Natural killer cell (primary cell): Measurements from ENCODE around the gene KCND2. TPM values are rescaled to one million over a fixed set of nuclear protein-coding genes. Genes with fewer than 3 reads are reported as not detected.

Experiments
- ATAC-seq, 3 donors: fragments of 150-1000 bp in 2 of 3; fragments of 200-7000 bp in 1 of 3; cut with Tn5 transposase; 1 replicate in 1 of 3; 2 replicates in 2 of 3; pipeline ENCODE4 v1.10.0; 2021; ENCODE audit warnings: mild to moderate bottlenecking in 2 of 3, moderate library complexity in 2 of 3
- DNase-seq, 2 donors: peaks; one replicate each; pipeline versions ENCODE4 v3.0.0 to v3.0.0-alpha.2; 2013 to 2021; ENCODE audit warnings: mixed read lengths in 1 of 2
- H3K27ac ChIP-seq: one replicate; pipeline ENCODE4 v1.5.1; 2013; ENCODE audit warnings: mild to moderate bottlenecking, low read length
- H3K27me3 ChIP-seq: one replicate; pipeline ENCODE4 v1.6.1; 2013; ENCODE audit warnings: low read length; ENCODE audit not compliant: control insufficient read depth, insufficient read depth
- H3K36me3 ChIP-seq: one replicate; pipeline ENCODE4 v1.6.1; 2013; ENCODE audit warnings: low read length; ENCODE audit not compliant: control insufficient read depth, insufficient read depth
- H3K4me1 ChIP-seq: one replicate; pipeline ENCODE4 v1.6.1; 2013; ENCODE audit warnings: low read length; ENCODE audit not compliant: control insufficient read depth, insufficient read depth
- H3K4me3 ChIP-seq: one replicate; pipeline ENCODE4 v1.5.1; 2013; ENCODE audit warnings: low read length
- H3K9me3 ChIP-seq: one replicate; pipeline ENCODE4 v1.6.1; 2013; ENCODE audit warnings: low read length; ENCODE audit not compliant: control insufficient read depth, insufficient read depth
- H3K27ac Mint-ChIP-seq, 2 donors: one replicate each; pipeline ENCODE4 v1.8.0; 2022; ENCODE audit warnings: mild to moderate bottlenecking in 2 of 2, mixed read lengths in 2 of 2, moderate library complexity in 1 of 2
- H3K27me3 Mint-ChIP-seq, 2 donors: one replicate each; pipeline ENCODE4 v1.8.0; 2022; ENCODE audit warnings: low read depth in 2 of 2, mixed read lengths in 2 of 2
- H3K36me3 Mint-ChIP-seq: one replicate; pipeline ENCODE4 v1.8.0; 2022; ENCODE audit warnings: mixed read lengths
- H3K4me1 Mint-ChIP-seq, 2 donors: one replicate each; pipeline ENCODE4 v1.8.0; 2022; ENCODE audit warnings: mixed read lengths in 2 of 2
- H3K4me3 Mint-ChIP-seq: one replicate; pipeline ENCODE4 v1.8.0; 2022; ENCODE audit warnings: mild to moderate bottlenecking, moderate library complexity, mixed read lengths
- H3K9me3 Mint-ChIP-seq, 2 donors: one replicate each; pipeline ENCODE4 v1.8.0; 2022; ENCODE audit warnings: mixed read lengths in 2 of 2
- CTCF ChIP-seq: fragments of 200-600 bp; IDR thresholded peaks from one replicate; pipeline ENCODE4 v1.8.0; 2022; ENCODE audit warnings: antibody characterized with exemption
- WGBS: methylation state at CpG from one replicate; pipeline ENCODE4 v1.1.7; 2013; ENCODE audit warnings: missing lambda C conversion rate; ENCODE audit not compliant: insufficient coverage; 5-methylcytosine and 5-hydroxymethylcytosine counted together
- intact Hi-C: fragments of 100-400 bp; cut with micrococcal nuclease; formaldehyde crosslinking; loops from one replicate; pipeline ENCODE4 v1.14.2; 2022
- total RNA-seq, 4 donors: library from RNA; stranded (reverse); fragments of 120-200 nt in 1 of 4; gene quantifications; one replicate each; pipeline versions ENCODE4 v1.2.3 to v1.2.4, GENCODE V29; 2013 to 2022

Gene KCND2
- total RNA-seq, 3 donors from 2014 or later (not counting 1 experiment from before 2014, with no cell fraction given), result not detected

GRCh38 chr7:120417244-120417979 lies 144.4 kb downstream of the KCND2 start:
- ATAC-seq (no peak), DNase-seq (no peak)
- no peak overlapping the region for H3K4me3 Mint-ChIP-seq
- intact Hi-C loops, result no loop called here
- Histone ChIP-seq H3K36me3 (no peaks in the 10 kb centered on the region), H3K27me3 (no peaks in the 10 kb centered on the region), H3K9me3 (no peaks in the 10 kb centered on the region), H3K4me1 (no peaks in the 10 kb centered on the region), H3K4me3 (no peak overlapping the region), H3K27ac (no peak overlapping the region)
- H3K27ac Mint-ChIP-seq, result no peak overlapping the region
- H3K27me3 Mint-ChIP-seq, result no peaks in the 10 kb centered on the region
- H3K36me3 Mint-ChIP-seq, result no peaks in the 10 kb centered on the region
- peaks cover 4 to 5% of the 10 kb centered on the region in 2 donors for H3K9me3 Mint-ChIP-seq
- no peak for TF ChIP-seq CTCF
- no peaks in the 10 kb centered on the region for H3K4me1 Mint-ChIP-seq
- 64% methylated on average over 3 of the region's 4 CpGs for WGBS

- no peaks in the 10 kb centered on the region for H3K4me1 Mint-ChIP-seq
- no peaks in the 10 kb centered on the region for H3K36me3 ChIP-seq
- intact Hi-C loops, result no loop called here
- 74% methylated on average over 2 of the region's 2 CpGs for WGBS
- no peaks in the 10 kb centered on the region for H3K27me3 ChIP-seq
- DNase-seq (no peak), ATAC-seq (no peak)
- H3K9me3 ChIP-seq, result peaks cover 3% of the 10 kb centered on the region
- TF ChIP-seq CTCF, result no peak
- H3K9me3 Mint-ChIP-seq, result peaks cover 6 to 8% of the 10 kb centered on the region in 2 donors
- no peak overlapping the region for H3K4me3 ChIP-seq
- no peaks in the 10 kb centered on the region for H3K27me3 Mint-ChIP-seq
- H3K27ac Mint-ChIP-seq, result no peak overlapping the region
- H3K4me3 Mint-ChIP-seq, result no peak overlapping the region
- no peak overlapping the region for H3K27ac ChIP-seq
- H3K4me1 ChIP-seq, result no peaks in the 10 kb centered on the region
- no peaks in the 10 kb centered on the region for H3K36me3 Mint-ChIP-seq
Measured at GRCh38 chr7:120421151-120421651, 148.2 kb downstream of the KCND2 start.

- H3K9me3 Mint-ChIP-seq, result peaks cover 12 to 16% of the 10 kb centered on the region in 2 donors
- no peaks in the 10 kb centered on the region for H3K4me1 Mint-ChIP-seq
- WGBS, result 67% methylated on average over 1 of the region's 1 CpG
- TF ChIP-seq CTCF, result no peak
- H3K4me3 ChIP-seq, result no peak overlapping the region
- no peaks in the 10 kb centered on the region for H3K9me3 ChIP-seq
- H3K27me3 ChIP-seq, result no peaks in the 10 kb centered on the region
- no peaks in the 10 kb centered on the region for H3K36me3 ChIP-seq
- ATAC-seq, result no peak
- intact Hi-C loops, result no loop called here
- H3K4me1 ChIP-seq, result no peaks in the 10 kb centered on the region
- H3K27me3 Mint-ChIP-seq, result no peaks in the 10 kb centered on the region
- no peaks in the 10 kb centered on the region for H3K36me3 Mint-ChIP-seq
- DNase-seq, result no peak
- H3K4me3 Mint-ChIP-seq, result no peak overlapping the region
- no peak overlapping the region for H3K27ac Mint-ChIP-seq
- H3K27ac ChIP-seq, result no peak overlapping the region
Measured at GRCh38 chr7:120431016-120431415, 158.0 kb downstream of the KCND2 start.
